Epidermal melanocyte (primary cell): Measurements from ENCODE around the gene FAT1.

Source experiments
- DNase-seq: peaks from one replicate; pipeline ENCODE4 v3.0.0; 2011; ENCODE audit warnings: low spot score; ENCODE audit not compliant: insufficient read length

The FAT1 gene

GRCh38 chr4:186622788-186623464 lies 100.7 kb downstream of the FAT1 start:
- no peak for DNase-seq

GRCh38 chr4:186621959-186622553 lies 101.6 kb downstream of the FAT1 start:
- peak; percentile 37 for DNase-seq

GRCh38 chr4:186619088-186619487 lies 104.6 kb downstream of the FAT1 start:
- DNase-seq, result no peak

- DNase-seq, result no peak
These were observed 105.7 kb downstream of the FAT1 start for GRCh38 chr4:186617921-186618320.

GRCh38 chr4:186607490-186607889 lies 116.2 kb downstream of the FAT1 start:
- DNase-seq, result no peak

GRCh38 chr4:186606591-186606992 lies 117.1 kb downstream of the FAT1 start:
- DNase-seq, result no peak

- DNase-seq, result no peak
These were observed 118.3 kb downstream of the FAT1 start for GRCh38 chr4:186605261-186605865.

GRCh38 chr4:186604124-186604807 lies 119.4 kb downstream of the FAT1 start:
- DNase-seq, result no peak

GRCh38 chr4:186602978-186603377 lies 120.7 kb downstream of the FAT1 start:
- no peak for DNase-seq

GRCh38 chr4:186599483-186599882 lies 124.2 kb downstream of the FAT1 start:
- DNase-seq, result no peak

- no peak for DNase-seq
These were observed 125.0 kb downstream of the FAT1 start for GRCh38 chr4:186598686-186599085.

- no peak for DNase-seq
These were observed 126.7 kb downstream of the FAT1 start for GRCh38 chr4:186596850-186597390.

- no peak for DNase-seq
These were observed 127.3 kb downstream of the FAT1 start for GRCh38 chr4:186596346-186596745.

- DNase-seq, result no peak
These were observed 130.1 kb downstream of the FAT1 start for GRCh38 chr4:186593587-186593973.

GRCh38 chr4:186592966-186593586 lies 130.6 kb downstream of the FAT1 start:
- peak; percentile 21 for DNase-seq

- DNase-seq, result no peak
These were observed 131.2 kb downstream of the FAT1 start for GRCh38 chr4:186592445-186592844.

- no peak for DNase-seq
These were observed 132.0 kb downstream of the FAT1 start for GRCh38 chr4:186591651-186592050.

GRCh38 chr4:186588503-186588902 lies 135.2 kb downstream of the FAT1 start:
- DNase-seq, result no peak

GRCh38 chr4:186587416-186588018 lies 136.1 kb downstream of the FAT1 start:
- peak; percentile 37 for DNase-seq

GRCh38 chr4:186586205-186586604 lies 137.5 kb downstream of the FAT1 start:
- DNase-seq, result no peak

GRCh38 chr4:186584912-186585311 lies 138.7 kb downstream of the FAT1 start:
- no peak for DNase-seq
